ACC112 (cell line): ENCODE data around the gene BRSK2.

Experiments
- H2AFZ ChIP-seq: fragments of 200-600 bp; sonication (generic); one replicate; pipeline ENCODE4 v1.6.0; 2017; ENCODE audit warnings: antibody characterized with exemption, low read length; ENCODE audit not compliant: unreplicated experiment
- H3K27ac ChIP-seq: fragments of 200-600 bp; sonication (generic); 2 replicates; pipeline ENCODE4 v1.5.1; 2014; ENCODE audit warnings: low read depth, mild to moderate bottlenecking, antibody characterized with exemption, low read length, moderate library complexity
- H3K27me3 ChIP-seq: fragments of 200-600 bp; sonication (generic); 2 replicates; pipeline ENCODE4 v1.6.1; 2014; ENCODE audit warnings: mild to moderate bottlenecking, antibody characterized with exemption, low read length, moderate library complexity, mixed read lengths; ENCODE audit not compliant: insufficient read depth
- H3K36me3 ChIP-seq: fragments of 200-600 bp; sonication (generic); 2 replicates; pipeline ENCODE4 v1.6.1; 2016; ENCODE audit warnings: mild to moderate bottlenecking, antibody characterized with exemption, low read length, moderate library complexity, mixed read lengths; ENCODE audit not compliant: insufficient read depth
- H3K4me1 ChIP-seq: fragments of 200-600 bp; sonication (generic); one replicate; pipeline ENCODE4 v1.6.1; 2016; ENCODE audit warnings: low read length, mixed read lengths; ENCODE audit not compliant: insufficient read depth, unreplicated experiment, control insufficient read depth
- H3K4me3 ChIP-seq: fragments of 200-600 bp; sonication (generic); 2 replicates; pipeline ENCODE4 v1.5.1; 2014; ENCODE audit warnings: mild to moderate bottlenecking, low read depth, low read length
- H3K79me2 ChIP-seq: fragments of 200-600 bp; sonication (generic); one replicate; pipeline ENCODE4 v1.6.0; 2016; ENCODE audit warnings: low read length; ENCODE audit not compliant: control insufficient read depth, unreplicated experiment, insufficient read depth

The BRSK2 gene

GRCh38 chr11:1391165-1392075 is 1.7 kb downstream of the BRSK2 start:
- Histone ChIP-seq H3K36me3 (no peaks in the 10 kb centered on the region), H3K4me1 (no peaks in the 10 kb centered on the region), H3K27me3 (peaks cover 23% of the 10 kb centered on the region), H3K79me2 (no peaks in the 10 kb centered on the region), H3K27ac (no peak overlapping the region), H2AFZ (no peak overlapping the region), H3K4me3 (no peak overlapping the region)

- Histone ChIP-seq H3K4me3 (no peak overlapping the region), H3K4me1 (no peaks in the 10 kb centered on the region), H2AFZ (no peak overlapping the region), H3K27ac (no peak overlapping the region), H3K36me3 (no peaks in the 10 kb centered on the region), H3K27me3 (peaks cover 23% of the 10 kb centered on the region), H3K79me2 (no peaks in the 10 kb centered on the region)
Measured at GRCh38 chr11:1392111-1392510, 2.4 kb downstream of the BRSK2 start.

- Histone ChIP-seq H3K27ac (no peak overlapping the region), H3K36me3 (no peaks in the 10 kb centered on the region), H3K79me2 (no peaks in the 10 kb centered on the region), H2AFZ (no peak overlapping the region), H3K4me1 (no peaks in the 10 kb centered on the region), H3K4me3 (no peak overlapping the region), H3K27me3 (peaks cover 23% of the 10 kb centered on the region)
Measured at GRCh38 chr11:1392561-1392960, 2.8 kb downstream of the BRSK2 start.

GRCh38 chr11:1393038-1393710 is 3.4 kb downstream of the BRSK2 start:
- peaks cover 23% of the 10 kb centered on the region for H3K27me3 ChIP-seq
- H3K36me3 ChIP-seq = no peaks in the 10 kb centered on the region
- H3K4me3 ChIP-seq = no peak overlapping the region
- H3K27ac ChIP-seq = no peak overlapping the region
- H2AFZ ChIP-seq = no peak overlapping the region
- H3K79me2 ChIP-seq = no peaks in the 10 kb centered on the region
- H3K4me1 ChIP-seq = no peaks in the 10 kb centered on the region

- no peaks in the 10 kb centered on the region for H3K4me1 ChIP-seq
- no peak overlapping the region for H3K27ac ChIP-seq
- H3K79me2 ChIP-seq = no peaks in the 10 kb centered on the region
- H3K4me3 ChIP-seq = no peak overlapping the region
- peaks cover 23% of the 10 kb centered on the region for H3K27me3 ChIP-seq
- no peak overlapping the region for H2AFZ ChIP-seq
- H3K36me3 ChIP-seq = no peaks in the 10 kb centered on the region
Measured at GRCh38 chr11:1394936-1395772, 5.4 kb downstream of the BRSK2 start.

GRCh38 chr11:1395773-1396374 is 6.1 kb downstream of the BRSK2 start:
- Histone ChIP-seq H3K27me3 (peaks cover 20% of the 10 kb centered on the region), H3K79me2 (no peaks in the 10 kb centered on the region), H3K4me3 (no peak overlapping the region), H3K4me1 (no peaks in the 10 kb centered on the region), H2AFZ (no peak overlapping the region), H3K27ac (no peak overlapping the region), H3K36me3 (no peaks in the 10 kb centered on the region)

GRCh38 chr11:1396375-1396841 is 6.7 kb downstream of the BRSK2 start:
- Histone ChIP-seq H3K4me3 (no peak overlapping the region), H2AFZ (no peak overlapping the region), H3K27me3 (peaks cover 15% of the 10 kb centered on the region), H3K4me1 (no peaks in the 10 kb centered on the region), H3K27ac (no peak overlapping the region), H3K36me3 (no peaks in the 10 kb centered on the region), H3K79me2 (no peaks in the 10 kb centered on the region)

- H2AFZ ChIP-seq = no peak overlapping the region
- H3K79me2 ChIP-seq = no peaks in the 10 kb centered on the region
- peaks cover 6% of the 10 kb centered on the region for H3K27me3 ChIP-seq
- H3K4me3 ChIP-seq = no peak overlapping the region
- H3K4me1 ChIP-seq = no peaks in the 10 kb centered on the region
- H3K36me3 ChIP-seq = no peaks in the 10 kb centered on the region
- no peak overlapping the region for H3K27ac ChIP-seq
Measured at GRCh38 chr11:1397146-1397861, 7.6 kb downstream of the BRSK2 start.

GRCh38 chr11:1397862-1398527 is 8.3 kb downstream of the BRSK2 start:
- Histone ChIP-seq H3K4me3 (no peak overlapping the region), H3K27me3 (no peaks in the 10 kb centered on the region), H3K79me2 (no peaks in the 10 kb centered on the region), H3K36me3 (no peaks in the 10 kb centered on the region), H3K4me1 (peaks cover 6% of the 10 kb centered on the region), H3K27ac (no peak overlapping the region), H2AFZ (no peak overlapping the region)
